Myocyte (in vitro differentiated cells): ENCODE results near the gene NOD1. TPM values are rescaled to one million over a fixed set of nuclear protein-coding genes. Genes with fewer than 3 reads are reported as not detected.

Experiments used
- DNase-seq: peaks from one replicate; pipeline ENCODE4 v3.0.0-alpha.2; 2012; ENCODE audit warnings: low read depth
- total RNA-seq: library from RNA; depleted of rRNA; stranded (reverse); fragments of >200 nt; gene quantifications from 2 replicates; pipeline ENCODE4 v1.2.3, GENCODE V29; 2014

NOD1 gene
- total RNA-seq, 1 donor from 2014 or later, result 14.1 TPM

DNA sequence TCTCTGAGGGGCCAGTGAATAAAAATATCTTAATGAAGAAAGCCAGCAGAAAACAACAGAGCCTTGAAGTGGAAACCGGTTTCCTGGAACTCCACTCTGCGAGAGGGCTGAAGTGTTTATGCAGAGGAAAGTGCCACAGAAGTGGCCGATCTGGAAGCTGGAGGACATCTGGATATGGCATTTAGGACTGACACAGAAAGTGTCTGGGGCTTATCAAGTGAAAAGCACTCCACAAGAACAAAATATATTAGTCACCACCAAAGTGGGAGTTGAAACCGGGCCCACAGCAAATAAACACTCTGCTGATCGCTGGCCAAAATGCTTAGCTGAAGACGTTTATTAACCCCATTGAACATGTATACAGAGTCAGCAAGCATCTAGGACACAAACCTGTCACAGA, 7.8 kb downstream of the NOD1 start:
- DNase-seq, result peak; percentile 55

- DNase-seq, result peak; percentile 73
Observed at GRCh38 chr7:30470163-30470770, 8.3 kb downstream of the NOD1 start.

DNA sequence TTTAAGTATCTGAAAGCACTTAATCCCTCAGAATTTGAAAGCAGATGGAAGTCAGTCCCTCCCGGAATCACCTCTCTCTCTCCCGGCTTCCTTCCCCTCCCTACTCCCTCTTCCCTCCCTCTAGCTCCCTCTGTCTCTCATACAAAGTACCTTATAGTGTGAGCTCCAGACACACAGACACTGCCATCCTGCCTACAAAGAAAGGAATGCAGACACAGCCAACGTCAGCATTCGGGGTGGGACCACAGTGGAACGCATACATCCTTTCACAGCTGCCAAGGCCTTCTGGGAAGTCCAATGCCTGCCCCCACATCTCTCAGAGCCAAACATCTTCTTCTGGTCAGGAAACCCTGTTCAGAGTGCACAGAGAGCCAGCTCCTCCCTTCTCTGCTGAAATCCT, 9.3 kb downstream of the NOD1 start:
- DNase-seq, result peak; percentile 95

DNA sequence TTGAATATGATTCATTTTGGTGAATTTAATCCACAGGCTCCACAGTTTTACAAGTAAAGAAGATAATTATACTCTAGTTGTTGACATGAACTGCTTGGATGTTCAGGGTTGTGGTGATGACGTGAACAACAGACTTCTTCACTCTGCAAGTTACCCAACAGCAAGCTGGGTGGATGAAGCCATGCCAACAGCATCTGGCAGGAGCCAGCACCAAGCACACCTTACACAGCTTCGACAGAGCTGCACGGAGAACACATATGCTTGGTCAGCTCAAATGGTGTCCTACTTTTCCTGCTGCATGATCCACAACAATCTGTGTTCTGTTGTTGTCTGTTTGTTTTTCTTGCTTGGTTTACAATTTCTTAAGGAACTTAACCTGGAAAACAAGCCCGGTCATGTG, 9.8 kb downstream of the NOD1 start:
- DNase-seq, result no peak

DNA sequence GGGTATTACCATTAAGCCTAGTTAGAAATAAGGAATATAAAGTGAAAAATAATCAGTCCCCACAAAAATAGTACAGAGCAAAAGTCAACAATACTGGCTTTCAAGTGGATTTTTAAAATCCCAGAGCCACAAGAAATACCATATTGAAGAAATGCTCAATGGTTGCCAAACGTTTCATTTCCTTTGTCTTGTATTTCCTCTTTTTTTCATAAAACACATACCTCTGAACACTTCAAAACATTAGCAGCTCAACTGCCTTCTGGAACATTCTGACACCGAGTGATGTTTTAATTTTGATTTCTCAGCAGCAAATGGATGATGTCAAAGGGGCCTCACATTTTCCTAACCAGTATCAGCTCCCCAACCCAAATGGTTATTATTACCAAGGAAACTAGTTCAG, 10.5 kb downstream of the NOD1 start:
- DNase-seq, result no peak

GRCh38 chr7:30467271-30467670, 11.3 kb downstream of the NOD1 start:
- DNase-seq, result no peak

DNA sequence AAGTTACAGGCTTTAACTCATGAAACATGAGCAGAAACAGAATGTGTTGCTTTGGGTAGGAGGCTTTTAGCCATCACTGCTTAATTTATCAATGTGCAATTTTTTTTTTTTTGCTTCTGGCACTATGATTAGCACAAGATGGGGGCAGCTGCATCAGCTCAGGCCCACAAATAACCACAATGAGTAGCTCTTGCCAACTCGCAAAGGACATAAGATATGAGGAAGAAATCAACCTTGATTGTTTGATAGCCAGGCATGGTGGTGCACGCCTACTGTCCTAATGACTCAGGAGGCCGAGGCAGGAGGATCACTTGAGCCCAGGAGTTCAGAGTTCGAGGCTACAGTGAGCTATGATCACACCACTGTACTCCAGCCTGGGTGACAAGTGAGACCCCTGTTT, 12.3 kb downstream of the NOD1 start:
- peak; percentile 85 for DNase-seq

- peak; percentile 49 for DNase-seq
Observed at GRCh38 chr7:30465811-30466180, 12.8 kb downstream of the NOD1 start.

DNA sequence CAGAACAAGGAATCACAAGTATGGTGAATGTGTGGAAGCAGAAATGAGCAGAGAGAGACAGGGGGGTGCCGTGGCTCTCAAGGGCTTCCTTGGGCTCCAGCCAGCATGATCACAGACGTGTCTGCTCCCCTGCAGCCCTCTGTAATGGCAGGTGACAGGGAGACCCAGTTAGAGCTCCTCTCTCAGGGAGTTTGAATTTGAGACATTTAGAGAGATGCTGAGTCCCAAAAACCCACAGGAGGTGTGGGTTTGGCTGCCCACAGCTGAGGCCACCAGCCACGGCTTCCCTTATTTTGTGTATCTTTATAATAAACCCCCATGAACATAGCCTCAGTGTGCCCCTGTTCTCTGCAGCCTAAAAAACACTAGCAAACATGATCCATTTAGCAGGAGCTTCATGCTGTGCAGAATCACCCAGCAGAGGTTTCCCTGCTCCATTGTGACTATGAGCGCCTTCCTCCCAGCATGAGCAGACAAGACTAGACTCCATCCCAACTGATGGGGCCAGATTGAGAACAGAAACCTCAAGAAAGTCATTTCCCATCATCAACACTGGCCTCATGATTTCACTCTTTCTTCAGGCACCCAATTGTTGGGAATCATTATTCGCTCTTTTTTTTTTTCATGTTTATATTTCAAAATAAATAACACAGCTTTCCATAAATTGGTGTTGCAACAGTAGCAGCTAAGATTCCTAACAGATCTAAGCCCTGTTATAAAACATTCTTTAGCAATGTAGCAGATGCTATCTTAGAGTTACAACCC, 13.4 kb downstream of the NOD1 start:
- peak; percentile 30 for DNase-seq

- peak; percentile 89 for DNase-seq
Observed at GRCh38 chr7:30464231-30464671, 14.3 kb downstream of the NOD1 start.

GRCh38 chr7:30463405-30464145, 15.0 kb downstream of the NOD1 start:
- no peak for DNase-seq

DNA sequence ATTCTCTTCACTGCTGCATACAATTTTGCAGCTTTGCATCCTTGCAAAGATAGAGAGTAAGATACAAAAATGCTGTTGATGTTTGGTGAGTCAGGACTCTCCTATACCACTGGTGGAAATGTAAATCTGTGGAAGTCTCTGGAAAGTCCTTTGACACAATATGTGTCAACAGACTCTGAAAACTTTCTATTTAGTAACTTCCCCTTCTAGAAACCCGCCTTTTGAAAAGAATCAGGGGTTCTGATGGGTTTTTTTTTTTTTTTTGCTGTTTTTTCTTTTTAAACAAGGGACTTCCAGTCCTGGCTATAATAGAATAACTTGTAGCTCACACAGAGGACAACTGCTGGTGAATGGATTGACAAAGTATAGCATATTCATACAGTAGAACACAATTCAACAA, 16.4 kb downstream of the NOD1 start:
- DNase-seq, result no peak

DNA sequence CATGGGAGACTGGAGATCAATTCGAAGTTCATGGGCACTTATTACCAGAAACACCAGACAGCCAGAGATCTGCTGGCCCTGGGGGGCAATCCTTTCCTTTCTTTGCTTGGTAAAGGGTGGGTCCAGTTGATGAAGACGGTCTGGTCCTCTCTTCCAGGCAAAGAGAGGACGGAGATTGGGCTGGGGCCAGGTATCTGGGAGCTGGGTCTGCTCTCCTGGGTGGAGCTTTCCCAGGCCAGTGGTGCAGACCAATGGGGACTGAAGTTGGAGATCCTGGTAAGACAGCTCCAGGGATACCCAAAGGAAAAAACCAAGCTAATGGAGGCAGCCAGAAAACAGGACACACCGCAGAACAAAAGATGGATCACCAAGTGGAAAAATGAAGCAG, 18.3 kb downstream of the NOD1 start:
- no peak for DNase-seq

GRCh38 chr7:30459591-30460245, 18.9 kb downstream of the NOD1 start:
- DNase-seq, result peak; percentile 84

- DNase-seq, result no peak
Observed at GRCh38 chr7:30458311-30458710, 20.3 kb downstream of the NOD1 start.

- DNase-seq, result peak; percentile 49
Observed at GRCh38 chr7:30453921-30454320, 24.7 kb downstream of the NOD1 start.

DNA sequence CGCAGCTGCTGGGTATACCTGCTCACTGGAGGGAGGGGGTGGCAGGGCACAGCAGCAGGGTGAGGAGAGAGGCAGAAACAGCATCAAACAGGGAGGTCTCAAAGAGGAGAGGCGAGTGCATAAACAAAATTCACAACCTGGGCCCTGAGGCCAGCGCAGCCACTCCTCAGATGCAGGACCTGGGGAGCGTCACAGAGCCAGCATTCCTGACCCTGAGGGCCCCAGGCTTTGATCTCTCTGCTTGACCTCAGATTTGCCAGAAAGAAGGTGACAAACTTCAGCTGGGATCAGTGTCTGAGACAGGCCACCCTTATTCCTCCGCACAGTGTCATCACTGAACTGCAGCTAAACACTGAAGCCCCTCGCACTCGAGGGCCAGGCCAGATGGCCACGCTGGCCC, 25.6 kb downstream of the NOD1 start:
- no peak for DNase-seq

DNA sequence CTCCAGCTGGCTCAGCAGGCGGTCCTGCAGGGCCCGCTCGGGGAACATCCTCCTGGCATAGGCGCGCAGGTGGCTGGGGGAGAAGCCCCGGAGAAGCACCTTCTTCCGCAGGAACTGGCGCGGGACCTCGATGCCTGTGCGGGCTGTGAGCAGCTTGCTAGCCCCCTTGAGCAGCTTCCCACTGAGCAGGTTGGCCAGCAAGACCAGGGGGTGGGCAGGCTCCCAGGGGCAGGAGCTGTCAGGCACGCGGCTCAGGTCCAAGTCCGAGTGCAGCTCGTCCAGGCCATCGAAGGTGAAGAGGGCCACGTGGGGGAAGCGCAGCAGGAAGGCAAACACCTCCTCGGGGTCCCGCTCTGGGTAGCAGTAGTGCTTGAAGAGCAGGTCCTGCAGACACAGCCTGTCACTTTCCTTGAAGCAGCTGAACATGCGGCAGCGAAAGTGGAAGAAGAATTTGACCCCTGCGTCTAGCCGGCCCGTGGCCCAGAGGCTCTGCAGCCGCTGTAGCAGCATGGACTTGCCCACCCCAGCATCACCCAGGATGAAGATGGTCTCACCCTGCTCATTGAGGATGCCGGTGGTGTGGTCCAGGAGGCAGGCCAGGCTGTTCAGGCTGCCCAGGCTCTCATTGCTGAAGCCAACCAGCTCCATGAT, 26.2 kb downstream of the NOD1 start:
- DNase-seq, result no peak

DNA sequence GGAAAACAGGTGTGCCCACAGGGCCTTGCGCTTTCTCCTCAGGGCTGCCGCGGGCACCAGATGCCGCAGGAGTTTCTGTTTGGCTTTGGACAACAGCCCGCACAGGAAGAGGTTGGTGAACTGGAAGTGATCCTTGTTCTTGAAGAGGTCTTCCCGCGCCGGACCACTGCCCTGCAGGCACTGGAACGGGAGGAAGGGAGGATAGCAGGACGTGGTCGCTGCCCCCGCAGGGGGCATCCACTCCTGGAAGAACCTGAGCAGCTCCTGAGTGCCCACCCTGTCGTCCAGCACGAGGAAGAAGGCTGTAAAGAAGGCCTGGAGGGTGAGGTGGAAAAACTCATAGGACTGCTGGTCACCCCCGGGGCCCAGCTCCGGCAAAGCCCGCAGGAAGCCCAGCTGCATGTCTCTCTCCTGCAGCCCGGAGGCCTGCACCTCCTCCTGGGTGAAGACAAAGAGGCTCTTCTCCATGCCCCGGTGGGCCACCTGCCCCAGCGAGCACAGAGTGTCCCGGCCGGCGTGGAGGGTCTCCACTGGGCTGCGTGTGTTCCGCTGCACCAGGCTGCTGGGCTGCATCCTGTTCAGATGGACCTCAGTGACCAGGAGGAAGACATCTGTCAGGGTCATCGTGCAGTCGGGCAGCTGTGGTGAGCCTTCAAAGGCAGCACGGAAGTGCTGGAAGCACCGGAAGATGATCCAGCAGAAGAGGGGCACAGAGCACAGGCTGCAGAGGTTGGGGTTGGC, 26.9 kb downstream of the NOD1 start:
- no peak for DNase-seq

- no peak for DNase-seq
Observed at GRCh38 chr7:30450983-30451497, 27.5 kb downstream of the NOD1 start.
